Osteocyte (in vitro differentiated cells): ENCODE results near the gene C4orf50. TPM values are rescaled to one million over a fixed set of nuclear protein-coding genes. Genes with fewer than 3 reads are reported as not detected.

ENCODE experiments used
- DNase-seq: peaks from one replicate; pipeline ENCODE4 v3.0.0; 2021; ENCODE audit warnings: mixed read lengths; ENCODE audit not compliant: unreplicated experiment; ENCODE audit errors: extremely low spot score
- H3K27ac Mint-ChIP-seq: one replicate; pipeline ENCODE4 v1.8.0; 2021; ENCODE audit warnings: mild to moderate bottlenecking, mixed read lengths; ENCODE audit not compliant: unreplicated experiment
- H3K27me3 Mint-ChIP-seq: one replicate; pipeline ENCODE4 v1.8.0; 2021; ENCODE audit warnings: mixed read lengths; ENCODE audit not compliant: unreplicated experiment
- H3K36me3 Mint-ChIP-seq: one replicate; pipeline ENCODE4 v1.8.0; 2021; ENCODE audit warnings: mixed read lengths; ENCODE audit not compliant: unreplicated experiment
- H3K4me1 Mint-ChIP-seq: one replicate; pipeline ENCODE4 v1.8.0; 2021; ENCODE audit warnings: mixed read lengths; ENCODE audit not compliant: unreplicated experiment
- H3K4me3 Mint-ChIP-seq: one replicate; pipeline ENCODE4 v1.8.0; 2021; ENCODE audit warnings: mild to moderate bottlenecking, moderate library complexity, mixed read lengths; ENCODE audit not compliant: unreplicated experiment
- H3K9me3 Mint-ChIP-seq: one replicate; pipeline ENCODE4 v1.8.0; 2021; ENCODE audit warnings: mixed read lengths; ENCODE audit not compliant: unreplicated experiment
- total RNA-seq: library from RNA; stranded (reverse); gene quantifications from 2 replicates; pipeline ENCODE4 v1.2.1, GENCODE V29; 2021
- TF ChIP-seq, protein P1 (sequence below): fragments of 200-600 bp; sonication (generic); IDR thresholded peaks from 2 replicates; pipeline ENCODE4 v1.5.0; 2021; ENCODE audit warnings: antibody characterized with exemption, mild to moderate bottlenecking, moderate library complexity

Gene C4orf50
- total RNA-seq, 1 donor from 2014 or later: not detected

DNA sequence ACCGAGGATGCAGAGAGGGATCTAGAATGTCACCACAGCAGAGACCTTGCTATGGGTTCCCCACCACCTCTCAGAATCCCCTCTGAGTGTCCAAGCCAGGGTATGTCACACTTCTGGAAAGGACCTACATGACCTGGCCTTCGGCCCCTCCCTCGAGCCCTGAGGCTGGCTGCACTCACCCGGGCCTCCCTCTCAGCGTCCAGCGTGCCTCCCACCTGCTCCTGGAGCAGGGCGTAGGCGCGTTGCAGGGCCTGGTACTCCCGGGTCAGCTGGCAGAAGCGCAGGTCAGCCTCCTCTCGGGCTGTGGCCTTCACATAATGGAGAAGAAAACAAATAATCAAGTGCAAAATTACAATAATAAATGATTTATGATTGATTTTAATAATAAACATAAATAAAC is 43.9 kb upstream of the C4orf50 start:
- H3K4me1 Mint-ChIP-seq: no peaks in the 10 kb centered on the region
- H3K27me3 Mint-ChIP-seq: no peaks in the 10 kb centered on the region
- peaks cover 16% of the 10 kb centered on the region for H3K9me3 Mint-ChIP-seq
- H3K36me3 Mint-ChIP-seq: no peaks in the 10 kb centered on the region
- no peak overlapping the region for H3K4me3 Mint-ChIP-seq
- H3K27ac Mint-ChIP-seq: no peak overlapping the region
- no peak for DNase-seq
- TF ChIP-seq, protein P1, sequence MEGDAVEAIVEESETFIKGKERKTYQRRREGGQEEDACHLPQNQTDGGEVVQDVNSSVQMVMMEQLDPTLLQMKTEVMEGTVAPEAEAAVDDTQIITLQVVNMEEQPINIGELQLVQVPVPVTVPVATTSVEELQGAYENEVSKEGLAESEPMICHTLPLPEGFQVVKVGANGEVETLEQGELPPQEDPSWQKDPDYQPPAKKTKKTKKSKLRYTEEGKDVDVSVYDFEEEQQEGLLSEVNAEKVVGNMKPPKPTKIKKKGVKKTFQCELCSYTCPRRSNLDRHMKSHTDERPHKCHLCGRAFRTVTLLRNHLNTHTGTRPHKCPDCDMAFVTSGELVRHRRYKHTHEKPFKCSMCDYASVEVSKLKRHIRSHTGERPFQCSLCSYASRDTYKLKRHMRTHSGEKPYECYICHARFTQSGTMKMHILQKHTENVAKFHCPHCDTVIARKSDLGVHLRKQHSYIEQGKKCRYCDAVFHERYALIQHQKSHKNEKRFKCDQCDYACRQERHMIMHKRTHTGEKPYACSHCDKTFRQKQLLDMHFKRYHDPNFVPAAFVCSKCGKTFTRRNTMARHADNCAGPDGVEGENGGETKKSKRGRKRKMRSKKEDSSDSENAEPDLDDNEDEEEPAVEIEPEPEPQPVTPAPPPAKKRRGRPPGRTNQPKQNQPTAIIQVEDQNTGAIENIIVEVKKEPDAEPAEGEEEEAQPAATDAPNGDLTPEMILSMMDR: no peak

- TF ChIP-seq, protein P1: no peak
These were observed 41.2 kb upstream of the C4orf50 start for GRCh38 chr4:6059375-6059805.

GRCh38 chr4:6058531-6059374 is 40.5 kb upstream of the C4orf50 start:
- Mint-ChIP-seq H3K27me3 (no peaks in the 10 kb centered on the region), H3K27ac (no peak overlapping the region), H3K4me3 (no peak overlapping the region), H3K4me1 (no peaks in the 10 kb centered on the region), H3K36me3 (no peaks in the 10 kb centered on the region), H3K9me3 (peaks cover 20% of the 10 kb centered on the region)
- TF ChIP-seq, protein P1: no peak
- DNase-seq: no peak

More at GRCh38 chr4:6059375-6059805, 41.2 kb upstream of the C4orf50 start:
- Mint-ChIP-seq H3K27ac (no peak overlapping the region), H3K4me3 (no peak overlapping the region), H3K36me3 (no peaks in the 10 kb centered on the region), H3K4me1 (no peaks in the 10 kb centered on the region), H3K9me3 (peaks cover 20% of the 10 kb centered on the region), H3K27me3 (no peaks in the 10 kb centered on the region)
- DNase-seq: no peak

- Mint-ChIP-seq H3K27ac (no peak overlapping the region), H3K36me3 (no peaks in the 10 kb centered on the region), H3K4me1 (no peaks in the 10 kb centered on the region), H3K4me3 (no peak overlapping the region), H3K9me3 (peaks cover 20% of the 10 kb centered on the region), H3K27me3 (no peaks in the 10 kb centered on the region)
- TF ChIP-seq, protein P1: no peak
- no peak for DNase-seq
These were observed 38.9 kb upstream of the C4orf50 start for GRCh38 chr4:6056976-6057766.

GRCh38 chr4:6055436-6055835 is 37.2 kb upstream of the C4orf50 start:
- no peaks in the 10 kb centered on the region for H3K4me1 Mint-ChIP-seq
- H3K36me3 Mint-ChIP-seq: no peaks in the 10 kb centered on the region
- H3K4me3 Mint-ChIP-seq: no peak overlapping the region
- peaks cover 12% of the 10 kb centered on the region for H3K27me3 Mint-ChIP-seq
- H3K27ac Mint-ChIP-seq: no peak overlapping the region
- DNase-seq: no peak
- H3K9me3 Mint-ChIP-seq: peaks cover 17% of the 10 kb centered on the region
- TF ChIP-seq, protein P1: no peak
